H1 (cell line): Measurements from ENCODE around the gene RFPL2. TPM values are rescaled to one million over a fixed set of nuclear protein-coding genes. Genes with fewer than 3 reads are reported as not detected.
"Not testable (repeated sequence)": the region's sequence is repeated elsewhere in the genome, so short reads cannot be mapped to it uniquely, and the experiment has no call there.

ENCODE experiments used
- CTCF ChIA-PET: fragments of 300-600 bp; sonication (Branson Sonifier 250); formaldehyde crosslinking; loops from one replicate; lab custom pipeline; 2021; ENCODE audit not compliant: partially characterized antibody; lab: Charles Lee
- POLR2A ChIA-PET: fragments of 300-600 bp; sonication (Branson Sonifier 250); formaldehyde crosslinking; loops from one replicate; lab custom pipeline; 2021; ENCODE audit warnings: inconsistent platforms; ENCODE audit not compliant: partially characterized antibody; lab: Charles Lee
- DNase-seq, 2 experiments: peaks; one replicate each; pipeline versions ENCODE4 v3.0.0 to v3.0.0-alpha.2; 2010 to 2022; ENCODE audit warnings: low spot score in 2 of 2, low read depth in 1 of 2, mixed read lengths in 1 of 2
- FAIRE-seq: peaks from 2 replicates; lab custom pipeline; 2011; peaks lifted over from hg19 to GRCh38; lab: Jason Lieb, UNC
- H2AFZ ChIP-seq: 2 replicates; pipeline ENCODE4 v1.8.1; 2012; ENCODE audit warnings: low read length, inconsistent platforms
- H2AK5ac ChIP-seq: 2 replicates; pipeline ENCODE4 v1.6.1; 2013; ENCODE audit warnings: low read depth, low read length
- H2BK120ac ChIP-seq: replicated peaks from 2 replicates; pipeline ENCODE3; 2013; ENCODE audit warnings: low read depth, low read length, inconsistent platforms
- H2BK12ac ChIP-seq: 2 replicates; pipeline ENCODE4 v1.6.1; 2013; ENCODE audit warnings: low read depth, low read length
- H2BK15ac ChIP-seq: 2 replicates; pipeline ENCODE4 v1.6.1; 2013; ENCODE audit warnings: low read length
- H2BK20ac ChIP-seq: 2 replicates; pipeline ENCODE4 v1.6.1; 2013; ENCODE audit warnings: low read length
- H2BK5ac ChIP-seq: 2 replicates; pipeline ENCODE4 v1.6.1; 2013; ENCODE audit warnings: low read depth, low read length
- H3K14ac ChIP-seq: 2 replicates; pipeline ENCODE4 v1.6.1; 2013; ENCODE audit warnings: inconsistent platforms; ENCODE audit not compliant: insufficient read length
- H3K18ac ChIP-seq: 2 replicates; pipeline ENCODE4 v1.6.1; 2013; ENCODE audit warnings: low read length; ENCODE audit errors: extremely low read depth
- H3K23ac ChIP-seq: 2 replicates; pipeline ENCODE4 v1.6.1; 2013; ENCODE audit warnings: inconsistent platforms; ENCODE audit not compliant: insufficient read length
- H3K23me2 ChIP-seq: 2 replicates; pipeline ENCODE4 v1.6.1; 2013; ENCODE audit warnings: low read depth, low read length
- H3K27ac ChIP-seq: 2 replicates; pipeline ENCODE4 v1.6.1; 2011; ENCODE audit warnings: low read depth, low read length, inconsistent platforms
- H3K27me3 ChIP-seq, 4 experiments: replicated peaks in 1 of 4; 1 replicate in 1 of 4; 2 replicates in 3 of 4; pipeline versions ENCODE4 v1.6.1 to v1.8.1; 2011 to 2013; ENCODE audit warnings: low read length in 3 of 4, mild to moderate bottlenecking in 3 of 4, inconsistent platforms in 2 of 4, mixed read lengths in 2 of 4, moderate library complexity in 1 of 4; ENCODE audit not compliant: control insufficient read depth in 3 of 4, insufficient read depth in 3 of 4; ENCODE audit errors: extremely low read depth in 1 of 4
- H3K36me3 ChIP-seq, 4 experiments: 2 replicates each; pipeline versions ENCODE4 v1.6.1 to v1.8.1; 2011 to 2013; ENCODE audit warnings: mild to moderate bottlenecking in 4 of 4, low read length in 3 of 4, moderate library complexity in 2 of 4, control low read depth in 1 of 4, inconsistent platforms in 1 of 4; ENCODE audit not compliant: insufficient read depth in 4 of 4, control insufficient read depth in 2 of 4
- H3K4ac ChIP-seq: replicated peaks from 2 replicates; pipeline ENCODE3; 2013; ENCODE audit warnings: low read length, low read depth, mixed read lengths, inconsistent platforms; ENCODE audit not compliant: insufficient read length
- H3K4me1 ChIP-seq, 4 experiments: replicated peaks in 1 of 4; 1 replicate in 1 of 4; 2 replicates in 3 of 4; pipeline versions ENCODE4 v1.6.1 to v1.8.1; 2011 to 2013; ENCODE audit warnings: low read length in 3 of 4, inconsistent platforms in 2 of 4, mixed read lengths in 1 of 4; ENCODE audit not compliant: insufficient read depth in 4 of 4, control insufficient read depth in 3 of 4
- H3K4me2 ChIP-seq, 2 experiments: 2 replicates each; pipeline versions ENCODE4 v1.6.1 to v1.8.1; 2011 to 2013; ENCODE audit warnings: low read depth in 2 of 2, low read length in 2 of 2, control low read depth in 1 of 2, inconsistent platforms in 1 of 2, mild to moderate bottlenecking in 1 of 2; ENCODE audit not compliant: insufficient read depth in 1 of 2
- H3K4me3 ChIP-seq, 4 experiments: fragments of 200-600, 300-600 bp in 1 of 4; sonication (generic), shearing (Covaris generic), sonication (Bioruptor Twin) in 1 of 4; 2 replicates each; pipeline versions ENCODE4 v1.5.1 to v1.8.1; 2011 to 2016; ENCODE audit warnings: low read length in 4 of 4, low read depth in 3 of 4, control low read depth in 2 of 4, inconsistent platforms in 2 of 4, mild to moderate bottlenecking in 2 of 4, mixed read lengths in 1 of 4, moderate library complexity in 1 of 4; ENCODE audit not compliant: insufficient read depth in 2 of 4; ENCODE audit errors: extremely low read depth in 1 of 4
- H3K56ac ChIP-seq: replicated peaks from 2 replicates; pipeline ENCODE3; 2013; ENCODE audit warnings: low read depth, mild to moderate bottlenecking, mixed read lengths, low read length, inconsistent platforms; ENCODE audit not compliant: insufficient read length
- H3K79me1 ChIP-seq: 2 replicates; pipeline ENCODE4 v1.6.1; 2013; ENCODE audit warnings: low read depth, low read length, control low read depth
- H3K79me2 ChIP-seq, 2 experiments: 2 replicates each; pipeline versions ENCODE4 v1.6.1 to v1.8.1; 2012 to 2013; ENCODE audit warnings: low read length in 2 of 2, mild to moderate bottlenecking in 2 of 2, inconsistent platforms in 1 of 2; ENCODE audit not compliant: insufficient read depth in 2 of 2, control insufficient read depth in 1 of 2
- H3K9ac ChIP-seq, 4 experiments: replicated peaks in 1 of 4; 1 replicate in 1 of 4; 2 replicates in 3 of 4; pipeline versions ENCODE4 v1.6.1 to v1.8.1; 2011 to 2013; ENCODE audit warnings: low read depth in 3 of 4, low read length in 3 of 4, control low read depth in 2 of 4, mild to moderate bottlenecking in 2 of 4, moderate library complexity in 2 of 4, inconsistent platforms in 1 of 4; ENCODE audit errors: extremely low read depth in 1 of 4
- H3K9me3 ChIP-seq, 2 experiments: 2 replicates each; pipeline versions ENCODE4 v1.6.1 to v1.8.1; 2012 to 2013; ENCODE audit warnings: mild to moderate bottlenecking in 2 of 2, moderate library complexity in 2 of 2, control low read depth in 1 of 2, inconsistent platforms in 1 of 2, low read depth in 1 of 2, low read length in 1 of 2, mixed read lengths in 1 of 2; ENCODE audit not compliant: insufficient read depth in 2 of 2
- H4K20me1 ChIP-seq, 2 experiments: replicated peaks in 1 of 2; 2 replicates each; pipeline versions ENCODE3 to v1.8.1; 2011 to 2013; ENCODE audit warnings: inconsistent platforms in 2 of 2, low read length in 2 of 2, mild to moderate bottlenecking in 1 of 2; ENCODE audit not compliant: insufficient read depth in 2 of 2, control insufficient read depth in 1 of 2
- H4K5ac ChIP-seq: 2 replicates; pipeline ENCODE4 v1.6.1; 2013; ENCODE audit warnings: low read length, low read depth, mixed read lengths, inconsistent platforms; ENCODE audit not compliant: insufficient read length
- H4K8ac ChIP-seq: 2 replicates; pipeline ENCODE4 v1.8.0; 2013; ENCODE audit warnings: mild to moderate bottlenecking, moderate library complexity, low read length, inconsistent platforms; ENCODE audit not compliant: insufficient read depth; ENCODE audit errors: extremely low read depth
- H4K91ac ChIP-seq: replicated peaks from 2 replicates; pipeline ENCODE3; 2013; ENCODE audit warnings: low read length, mixed read lengths, inconsistent platforms; ENCODE audit not compliant: insufficient read length
- WGBS, 2 experiments: shearing (Covaris generic) in 1 of 2; methylation state at CpG; one replicate each; pipeline versions ENCODE4 v1.1.6 to v1.1.7; 2013 to 2015; ENCODE audit warnings: low lambda C conversion rate in 2 of 2, mixed read lengths in 2 of 2, inconsistent platforms in 1 of 2, low coverage in 1 of 2, missing lambda C conversion rate in 1 of 2; ENCODE audit not compliant: insufficient replicate concordance in 2 of 2, insufficient coverage in 1 of 2, insufficient read length in 1 of 2; ENCODE audit errors: extremely low coverage in 1 of 2, missing lambda C conversion rate in 1 of 2; 5-methylcytosine and 5-hydroxymethylcytosine counted together
- polyA plus RNA-seq, 7 experiments: library from polyadenylated mRNA; depleted of rRNA in 3 of 7; stranded (reverse) in 5 of 7; unstranded in 2 of 7; fragments of >200 nt in 5 of 7; fragments of 200-250 nt in 2 of 7; gene quantifications; 1 replicate in 5 of 7; 2 replicates in 1 of 7; 4 replicates in 1 of 7; pipeline versions ENCODE4 v1.2.1 to v1.2.3, GENCODE V29; 2011 to 2013; ENCODE audit warnings: missing spikeins in 2 of 7, mixed read lengths in 2 of 7
- total RNA-seq: library from RNA; stranded (reverse); fragmentation: NEBNext Ultra II Directional; extraction: Animal tissue kit (Norgen Biotek cat#: 25700); gene quantifications from 2 replicates; pipeline ENCODE4 v1.2.1, GENCODE V29; 2021

RFPL2 gene
- total and polyA plus RNA-seq, 2 of the 8 experiments (the other 6 are each of a cell fraction or from before 2014, with no cell fraction given): 0.15 to 0.19 TPM

DNA sequence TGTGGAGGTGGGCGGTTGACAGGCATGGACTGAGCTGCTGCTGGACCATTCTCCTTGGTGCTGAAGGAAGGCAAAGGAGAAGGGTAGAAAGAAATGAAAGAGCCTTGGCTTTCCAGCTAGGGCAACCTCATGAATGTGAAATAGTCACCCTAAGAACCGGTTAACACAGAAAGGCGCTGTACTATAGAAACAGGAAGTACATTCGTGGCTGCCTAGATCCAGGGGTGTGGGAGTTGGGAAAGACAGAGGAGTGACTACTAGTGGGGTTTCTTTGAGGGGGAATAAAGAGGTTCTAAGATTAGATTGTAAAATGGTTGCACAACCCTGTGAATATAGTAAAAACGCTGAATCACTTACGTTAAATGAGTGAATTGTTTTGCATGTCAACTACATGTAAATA, 53.2 kb downstream of the RFPL2 start:
- H2AK5ac ChIP-seq, H3K14ac ChIP-seq, H3K36me3 ChIP-seq, H4K5ac ChIP-seq, H3K23ac ChIP-seq, H3K4me2 ChIP-seq, H4K91ac ChIP-seq, H3K4me3 ChIP-seq, CTCF ChIA-PET, H3K4ac ChIP-seq, H3K18ac ChIP-seq, H3K27me3 ChIP-seq, H3K56ac ChIP-seq, H2BK12ac ChIP-seq, H4K8ac ChIP-seq, H3K9ac ChIP-seq, H4K20me1 ChIP-seq, H2BK15ac ChIP-seq, FAIRE-seq, DNase-seq, H3K23me2 ChIP-seq, H3K79me1 ChIP-seq, H2BK120ac ChIP-seq, H3K27ac ChIP-seq, H3K4me1 ChIP-seq, H3K9me3 ChIP-seq, H3K79me2 ChIP-seq, H2BK5ac ChIP-seq, H2BK20ac ChIP-seq, POLR2A ChIA-PET, H2AFZ ChIP-seq: not testable (repeated sequence)
- 87% methylated on average over 6 of the region's 6 CpGs; no CpG with 5 or more reads in 1 of the 2 experiments for WGBS, 2 experiments

- H2BK120ac ChIP-seq, H2BK15ac ChIP-seq, H3K23me2 ChIP-seq, H2AFZ ChIP-seq, H4K8ac ChIP-seq, H4K20me1 ChIP-seq, H3K23ac ChIP-seq, FAIRE-seq, H3K9ac ChIP-seq, H3K56ac ChIP-seq, H3K14ac ChIP-seq, H3K79me2 ChIP-seq, H3K4me2 ChIP-seq, H3K79me1 ChIP-seq, H2BK12ac ChIP-seq, H2BK5ac ChIP-seq, H3K9me3 ChIP-seq, POLR2A ChIA-PET, H3K4me3 ChIP-seq, H3K27ac ChIP-seq, H3K27me3 ChIP-seq, H3K36me3 ChIP-seq, H2BK20ac ChIP-seq, H4K5ac ChIP-seq, H3K4ac ChIP-seq, CTCF ChIA-PET, H3K18ac ChIP-seq, DNase-seq, H4K91ac ChIP-seq, H3K4me1 ChIP-seq, H2AK5ac ChIP-seq: not testable (repeated sequence)
- WGBS, 2 experiments: 78% methylated on average over 7 of the region's 7 CpGs; no CpG with 5 or more reads in 1 of the 2 experiments
Observed at GRCh38 chr22:32150647-32151046, 54.2 kb downstream of the RFPL2 start.
